DMS153 (cell line): ENCODE results near the gene BPTF.
"Not testable (repeated sequence)": the region's sequence is repeated elsewhere in the genome, so short reads cannot be mapped to it uniquely, and the experiment has no call there.

Experiments
- DNase-seq: peaks from one replicate; lab custom pipeline; 2025; lab: John Stamatoyannopoulos, UW

BPTF gene

DNA sequence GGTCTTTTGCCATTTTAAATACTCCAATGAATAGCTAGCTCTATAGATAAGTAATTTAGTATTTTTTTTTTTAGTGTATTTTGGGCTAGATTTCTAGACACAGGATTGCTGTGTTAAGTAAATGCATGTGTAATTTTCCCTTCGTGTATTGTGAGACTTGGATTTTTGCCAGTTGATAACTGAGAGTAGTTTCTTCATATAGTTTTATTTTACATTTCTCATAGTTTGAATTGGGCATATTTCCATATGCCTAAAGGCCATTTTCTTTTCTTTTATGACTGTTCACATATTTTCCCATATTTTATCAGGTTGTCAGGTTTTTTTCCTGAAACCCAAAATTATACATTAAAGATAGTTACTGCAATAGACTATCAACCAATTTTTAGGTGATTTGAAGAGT, 59.4 kb downstream of the BPTF start:
- no peak for DNase-seq

DNA sequence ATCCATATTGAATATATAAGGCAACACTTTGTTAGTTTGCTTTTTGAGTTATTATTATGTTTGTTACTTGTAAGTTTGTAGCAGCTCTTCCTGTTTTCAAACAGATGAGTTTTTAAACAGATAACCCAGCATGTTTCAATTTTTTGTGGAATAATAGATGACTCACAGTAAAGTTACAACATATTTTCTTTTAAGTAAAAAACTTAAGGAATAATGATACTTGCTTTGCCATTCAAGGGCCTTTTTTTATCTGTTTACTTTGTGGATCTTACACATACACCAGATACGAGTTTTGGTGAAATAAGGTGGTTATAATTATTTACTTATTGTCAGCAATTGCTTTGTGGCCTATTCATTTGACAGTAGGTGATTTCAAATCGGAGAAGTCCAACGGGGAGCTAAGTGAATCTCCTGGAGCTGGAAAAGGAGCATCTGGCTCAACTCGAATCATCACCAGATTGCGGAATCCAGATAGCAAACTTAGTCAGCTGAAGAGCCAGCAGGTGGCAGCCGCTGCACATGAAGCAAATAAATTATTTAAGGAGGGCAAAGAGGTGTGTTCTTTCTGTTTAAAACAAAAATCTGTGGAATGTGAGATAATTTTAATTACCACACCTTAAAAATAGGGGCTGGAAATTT, 66.3 kb downstream of the BPTF start:
- no peak for DNase-seq

DNA sequence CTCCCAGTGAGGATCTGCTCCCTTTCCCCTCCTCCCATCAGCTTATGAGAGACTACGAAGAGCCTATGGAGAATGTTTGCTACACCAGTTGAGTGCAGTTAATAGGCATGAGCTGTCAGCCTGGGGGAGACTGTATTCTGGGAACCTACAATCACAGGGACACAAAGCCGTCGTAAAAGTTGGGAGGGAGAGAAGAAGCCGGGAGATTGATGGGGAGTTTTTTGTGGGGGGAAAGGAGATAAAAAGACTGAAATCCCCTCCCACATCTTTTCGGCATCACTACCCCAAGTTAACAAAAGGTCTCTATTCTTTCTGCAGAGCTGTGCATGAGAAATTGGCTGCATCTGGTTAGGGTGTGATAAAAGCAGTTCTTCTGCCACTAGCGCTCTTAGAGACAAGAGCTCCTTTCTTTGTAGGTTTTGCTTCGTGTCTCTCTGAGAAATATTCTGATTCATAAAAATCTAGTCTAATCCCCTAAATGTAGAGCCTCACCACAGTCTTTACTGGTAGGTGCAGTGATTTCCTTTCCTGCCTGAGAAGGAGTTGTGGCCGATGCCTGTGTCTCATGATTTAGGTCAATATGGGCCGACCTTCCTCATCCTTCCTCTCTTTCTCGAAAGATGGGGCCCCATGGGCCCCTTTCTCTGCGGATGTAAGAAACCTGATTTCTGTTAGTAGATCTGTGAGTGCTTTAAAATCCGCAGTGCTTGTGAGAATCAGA, 77.4 kb downstream of the BPTF start:
- DNase-seq, result no peak

- DNase-seq, result not testable (repeated sequence)
These were observed 80.0 kb downstream of the BPTF start for GRCh38 chr17:67905298-67905697.

GRCh38 chr17:67910117-67910803, 85.0 kb downstream of the BPTF start:
- DNase-seq, result not testable (repeated sequence)

- no peak for DNase-seq
These were observed 85.9 kb downstream of the BPTF start for GRCh38 chr17:67911059-67911782.

GRCh38 chr17:67912088-67912487, 86.8 kb downstream of the BPTF start:
- no peak for DNase-seq

GRCh38 chr17:67912656-67913055, 87.4 kb downstream of the BPTF start:
- no peak for DNase-seq

DNA sequence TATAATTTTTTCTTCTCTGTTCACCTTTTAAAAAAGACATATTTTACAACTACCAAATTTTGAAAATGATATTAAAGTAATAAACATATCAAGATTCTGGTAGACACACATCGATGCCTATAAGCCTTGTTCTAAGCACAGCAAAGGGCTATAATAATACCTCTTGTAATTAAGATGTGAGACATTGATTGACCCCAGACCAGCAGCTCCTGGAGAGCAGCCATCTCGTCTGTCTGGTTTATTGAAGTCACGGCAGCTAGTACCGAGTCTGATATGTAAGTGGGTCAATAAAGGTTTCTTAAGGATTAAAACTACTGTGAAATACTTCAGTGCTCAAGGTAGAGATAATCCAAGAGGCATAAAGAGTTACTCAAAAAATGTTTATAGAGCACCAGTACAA, 94.9 kb downstream of the BPTF start:
- DNase-seq, result no peak

GRCh38 chr17:67922503-67922902, 97.2 kb downstream of the BPTF start:
- no peak for DNase-seq

- not testable (repeated sequence) for DNase-seq
These were observed 103.5 kb downstream of the BPTF start for GRCh38 chr17:67928842-67929241.

DNA sequence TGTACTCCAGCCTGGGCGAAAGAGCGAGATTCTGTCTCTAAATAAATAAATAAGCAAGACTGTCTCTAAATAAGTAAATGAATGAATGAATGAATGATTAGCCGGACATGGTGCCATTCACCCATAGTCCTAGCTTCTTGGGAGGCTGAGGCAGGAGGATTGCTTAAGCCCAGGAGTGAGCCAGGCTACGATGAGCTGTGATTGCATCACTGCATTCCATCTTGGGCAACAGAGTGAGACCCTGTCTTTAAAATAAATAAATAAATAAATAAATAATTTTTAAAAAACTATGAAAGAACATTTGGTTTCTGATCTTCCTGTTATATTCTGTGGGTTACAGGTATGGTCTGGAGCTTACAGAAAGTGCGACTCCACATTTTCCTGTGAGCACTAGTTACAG, 105.9 kb downstream of the BPTF start:
- no peak for DNase-seq

- DNase-seq, result no peak
These were observed 117.5 kb downstream of the BPTF start for GRCh38 chr17:67942810-67943209.

GRCh38 chr17:67944035-67944434, 118.7 kb downstream of the BPTF start:
- no peak for DNase-seq

GRCh38 chr17:67946513-67946912, 121.2 kb downstream of the BPTF start:
- no peak for DNase-seq

GRCh38 chr17:67947325-67947813, 122.1 kb downstream of the BPTF start:
- no peak for DNase-seq

DNA sequence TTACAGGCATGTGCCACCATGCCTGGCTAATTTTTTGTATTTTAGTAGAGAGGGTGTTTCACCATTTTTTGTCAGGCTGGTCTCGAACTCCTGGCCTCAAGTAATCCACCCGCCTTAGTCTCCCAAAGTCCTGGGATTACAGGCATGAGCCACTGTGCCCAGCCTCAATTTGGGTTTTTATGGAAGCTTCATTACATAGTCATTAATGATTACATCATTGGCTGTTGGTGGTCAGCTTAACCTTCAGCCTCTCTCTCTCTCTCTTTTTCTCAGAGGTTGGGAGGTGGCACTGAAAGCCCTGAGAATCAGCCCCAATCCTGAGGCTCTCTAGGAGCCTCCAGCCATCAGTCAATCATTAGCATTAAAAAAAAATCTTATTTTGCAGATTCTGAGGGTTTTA, 125.6 kb downstream of the BPTF start:
- no peak for DNase-seq

DNA sequence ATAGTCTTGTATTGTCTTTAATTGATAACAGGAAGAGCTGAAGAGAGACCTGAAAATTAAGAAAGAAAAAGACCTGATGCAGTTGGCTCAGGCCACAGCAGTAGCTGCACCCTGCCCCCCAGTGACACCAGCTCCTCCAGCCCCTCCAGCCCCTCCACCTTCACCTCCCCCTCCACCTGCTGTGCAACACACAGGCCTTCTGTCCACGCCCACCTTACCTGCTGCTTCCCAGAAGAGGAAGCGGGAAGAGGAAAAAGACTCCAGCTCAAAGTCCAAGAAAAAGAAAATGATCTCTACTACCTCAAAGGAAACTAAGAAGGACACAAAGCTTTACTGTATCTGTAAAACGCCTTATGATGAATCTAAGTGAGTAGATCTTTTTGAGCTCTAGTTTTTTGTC, 134.2 kb downstream of the BPTF start:
- no peak for DNase-seq

DNA sequence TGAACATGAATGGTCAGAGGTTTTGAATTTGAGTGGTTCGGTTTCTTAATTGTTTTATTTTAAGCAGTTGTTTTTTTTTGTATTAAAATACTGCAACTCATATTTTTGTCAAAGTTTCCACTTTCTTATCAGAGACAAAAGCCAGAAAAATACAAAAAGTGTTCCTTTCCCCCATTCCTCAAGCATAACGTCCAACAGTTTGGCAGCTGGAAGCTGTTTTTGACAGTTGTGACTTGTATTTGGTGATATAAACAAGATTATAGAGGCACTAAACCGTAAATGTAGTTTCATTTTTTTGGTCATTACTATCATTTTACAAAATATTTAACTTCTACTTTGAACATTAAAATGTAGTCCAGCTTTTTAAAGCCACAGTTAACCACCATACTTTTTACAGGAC, 135.0 kb downstream of the BPTF start:
- not testable (repeated sequence) for DNase-seq

- DNase-seq, result not testable (repeated sequence)
These were observed 136.9 kb downstream of the BPTF start for GRCh38 chr17:67962156-67962555.

GRCh38 chr17:67963145-67963572, 137.9 kb downstream of the BPTF start:
- DNase-seq, result peak; percentile 18

DNA sequence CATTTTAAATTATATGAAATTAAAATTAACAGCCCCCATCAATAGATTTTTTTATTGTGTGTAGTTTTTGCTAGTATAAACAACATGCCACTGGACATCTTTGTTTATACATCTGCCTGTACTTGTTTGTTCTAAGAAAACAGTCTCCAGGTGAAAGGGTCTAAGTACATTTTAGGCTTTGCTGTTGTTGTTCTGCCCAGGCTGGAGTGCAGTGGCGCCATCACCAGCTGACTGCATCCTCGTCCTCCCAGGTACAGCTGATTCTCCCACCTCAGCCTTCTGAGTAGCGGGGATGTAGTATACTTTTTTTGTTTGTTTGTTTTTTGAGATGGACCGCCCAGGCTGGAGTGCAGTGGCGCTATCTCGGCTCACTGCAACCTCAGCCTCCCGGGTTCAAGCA, 145.5 kb downstream of the BPTF start:
- peak; percentile 16 for DNase-seq
